Smooth muscle cell of the pulmonary artery (primary cell): ENCODE measurements around the gene DCLRE1A. TPM values are rescaled to one million over a fixed set of nuclear protein-coding genes. Genes with fewer than 3 reads are reported as not detected.

Experiments
- total RNA-seq: library from RNA; depleted of rRNA; stranded (reverse); fragments of >200 nt; gene quantifications from 2 replicates; pipeline ENCODE4 v1.2.3, GENCODE V29; 2014

DCLRE1A gene
- total RNA-seq = 6.1 and 6.5 TPM in 2 replicates

GRCh38 chr10:113854013-113854760 lies at the start of gene DCLRE1A, which contains the start of gene NHLRC2:
TSS of gene DCLRE1A (minus strand) at chr10:113854082. CDS start at chr10:113853182, 900 bp downstream.
TSS of gene NHLRC2 (plus strand) at chr10:113854661. CDS start at chr10:113854873, 212 bp downstream.

Other genes with a start within 250 kb of the DCLRE1A start
- under 0.01 TPM in 1 of 2 replicates, not detected in the other for gene NRAP, start 190.0 kb downstream of the DCLRE1A start, total RNA-seq
- 19.8 and 27.6 TPM in 2 replicates for gene CASP7, start 174.2 kb downstream of the DCLRE1A start, total RNA-seq
- not detected in 2 replicates for gene PLEKHS1, start 102.4 kb downstream of the DCLRE1A start, total RNA-seq
- gene NHLRC2, start 579 bp upstream of the DCLRE1A start, total RNA-seq = 14.2 and 15.2 TPM in 2 replicates
- not detected in 2 replicates for gene ADRB1, start 189.8 kb upstream of the DCLRE1A start, total RNA-seq